H1 (cell line): ENCODE data around the gene NIN. TPM values are rescaled to one million over a fixed set of nuclear protein-coding genes. Genes with fewer than 3 reads are reported as not detected.

ENCODE experiments used
- CTCF ChIA-PET: fragments of 300-600 bp; sonication (Branson Sonifier 250); formaldehyde crosslinking; loops from one replicate; lab custom pipeline; 2021; ENCODE audit not compliant: partially characterized antibody; lab: Charles Lee
- POLR2A ChIA-PET: fragments of 300-600 bp; sonication (Branson Sonifier 250); formaldehyde crosslinking; loops from one replicate; lab custom pipeline; 2021; ENCODE audit warnings: inconsistent platforms; ENCODE audit not compliant: partially characterized antibody; lab: Charles Lee
- DNase-seq, 2 experiments: peaks; one replicate each; pipeline versions ENCODE4 v3.0.0 to v3.0.0-alpha.2; 2010 to 2022; ENCODE audit warnings: low spot score in 2 of 2, low read depth in 1 of 2, mixed read lengths in 1 of 2
- FAIRE-seq: peaks from 2 replicates; lab custom pipeline; 2011; peaks lifted over from hg19 to GRCh38; lab: Jason Lieb, UNC
- H2AFZ ChIP-seq: 2 replicates; pipeline ENCODE4 v1.8.1; 2012; ENCODE audit warnings: low read length, inconsistent platforms
- H2AK5ac ChIP-seq: 2 replicates; pipeline ENCODE4 v1.6.1; 2013; ENCODE audit warnings: low read depth, low read length
- H2BK120ac ChIP-seq: replicated peaks from 2 replicates; pipeline ENCODE3; 2013; ENCODE audit warnings: low read depth, low read length, inconsistent platforms
- H2BK12ac ChIP-seq: 2 replicates; pipeline ENCODE4 v1.6.1; 2013; ENCODE audit warnings: low read depth, low read length
- H2BK15ac ChIP-seq: 2 replicates; pipeline ENCODE4 v1.6.1; 2013; ENCODE audit warnings: low read length
- H2BK20ac ChIP-seq: 2 replicates; pipeline ENCODE4 v1.6.1; 2013; ENCODE audit warnings: low read length
- H2BK5ac ChIP-seq: 2 replicates; pipeline ENCODE4 v1.6.1; 2013; ENCODE audit warnings: low read depth, low read length
- H3K14ac ChIP-seq: 2 replicates; pipeline ENCODE4 v1.6.1; 2013; ENCODE audit warnings: inconsistent platforms; ENCODE audit not compliant: insufficient read length
- H3K18ac ChIP-seq: 2 replicates; pipeline ENCODE4 v1.6.1; 2013; ENCODE audit warnings: low read length; ENCODE audit errors: extremely low read depth
- H3K23ac ChIP-seq: 2 replicates; pipeline ENCODE4 v1.6.1; 2013; ENCODE audit warnings: inconsistent platforms; ENCODE audit not compliant: insufficient read length
- H3K23me2 ChIP-seq: 2 replicates; pipeline ENCODE4 v1.6.1; 2013; ENCODE audit warnings: low read depth, low read length
- H3K27ac ChIP-seq: 2 replicates; pipeline ENCODE4 v1.6.1; 2011; ENCODE audit warnings: low read depth, low read length, inconsistent platforms
- H3K27me3 ChIP-seq, 4 experiments: replicated peaks in 1 of 4; 1 replicate in 1 of 4; 2 replicates in 3 of 4; pipeline versions ENCODE4 v1.6.1 to v1.8.1; 2011 to 2013; ENCODE audit warnings: low read length in 3 of 4, mild to moderate bottlenecking in 3 of 4, inconsistent platforms in 2 of 4, mixed read lengths in 2 of 4, moderate library complexity in 1 of 4; ENCODE audit not compliant: control insufficient read depth in 3 of 4, insufficient read depth in 3 of 4; ENCODE audit errors: extremely low read depth in 1 of 4
- H3K36me3 ChIP-seq, 4 experiments: 2 replicates each; pipeline versions ENCODE4 v1.6.1 to v1.8.1; 2011 to 2013; ENCODE audit warnings: mild to moderate bottlenecking in 4 of 4, low read length in 3 of 4, moderate library complexity in 2 of 4, control low read depth in 1 of 4, inconsistent platforms in 1 of 4; ENCODE audit not compliant: insufficient read depth in 4 of 4, control insufficient read depth in 2 of 4
- H3K4ac ChIP-seq: replicated peaks from 2 replicates; pipeline ENCODE3; 2013; ENCODE audit warnings: low read length, low read depth, mixed read lengths, inconsistent platforms; ENCODE audit not compliant: insufficient read length
- H3K4me1 ChIP-seq, 4 experiments: replicated peaks in 1 of 4; 1 replicate in 1 of 4; 2 replicates in 3 of 4; pipeline versions ENCODE4 v1.6.1 to v1.8.1; 2011 to 2013; ENCODE audit warnings: low read length in 3 of 4, inconsistent platforms in 2 of 4, mixed read lengths in 1 of 4; ENCODE audit not compliant: insufficient read depth in 4 of 4, control insufficient read depth in 3 of 4
- H3K4me2 ChIP-seq, 2 experiments: 2 replicates each; pipeline versions ENCODE4 v1.6.1 to v1.8.1; 2011 to 2013; ENCODE audit warnings: low read depth in 2 of 2, low read length in 2 of 2, control low read depth in 1 of 2, inconsistent platforms in 1 of 2, mild to moderate bottlenecking in 1 of 2; ENCODE audit not compliant: insufficient read depth in 1 of 2
- H3K4me3 ChIP-seq, 4 experiments: fragments of 200-600, 300-600 bp in 1 of 4; sonication (generic), shearing (Covaris generic), sonication (Bioruptor Twin) in 1 of 4; 2 replicates each; pipeline versions ENCODE4 v1.5.1 to v1.8.1; 2011 to 2016; ENCODE audit warnings: low read length in 4 of 4, low read depth in 3 of 4, control low read depth in 2 of 4, inconsistent platforms in 2 of 4, mild to moderate bottlenecking in 2 of 4, mixed read lengths in 1 of 4, moderate library complexity in 1 of 4; ENCODE audit not compliant: insufficient read depth in 2 of 4; ENCODE audit errors: extremely low read depth in 1 of 4
- H3K56ac ChIP-seq: replicated peaks from 2 replicates; pipeline ENCODE3; 2013; ENCODE audit warnings: low read depth, mild to moderate bottlenecking, mixed read lengths, low read length, inconsistent platforms; ENCODE audit not compliant: insufficient read length
- H3K79me1 ChIP-seq: 2 replicates; pipeline ENCODE4 v1.6.1; 2013; ENCODE audit warnings: low read depth, low read length, control low read depth
- H3K79me2 ChIP-seq, 2 experiments: 2 replicates each; pipeline versions ENCODE4 v1.6.1 to v1.8.1; 2012 to 2013; ENCODE audit warnings: low read length in 2 of 2, mild to moderate bottlenecking in 2 of 2, inconsistent platforms in 1 of 2; ENCODE audit not compliant: insufficient read depth in 2 of 2, control insufficient read depth in 1 of 2
- H3K9ac ChIP-seq, 4 experiments: replicated peaks in 1 of 4; 1 replicate in 1 of 4; 2 replicates in 3 of 4; pipeline versions ENCODE4 v1.6.1 to v1.8.1; 2011 to 2013; ENCODE audit warnings: low read depth in 3 of 4, low read length in 3 of 4, control low read depth in 2 of 4, mild to moderate bottlenecking in 2 of 4, moderate library complexity in 2 of 4, inconsistent platforms in 1 of 4; ENCODE audit errors: extremely low read depth in 1 of 4
- H3K9me3 ChIP-seq, 2 experiments: 2 replicates each; pipeline versions ENCODE4 v1.6.1 to v1.8.1; 2012 to 2013; ENCODE audit warnings: mild to moderate bottlenecking in 2 of 2, moderate library complexity in 2 of 2, control low read depth in 1 of 2, inconsistent platforms in 1 of 2, low read depth in 1 of 2, low read length in 1 of 2, mixed read lengths in 1 of 2; ENCODE audit not compliant: insufficient read depth in 2 of 2
- H4K20me1 ChIP-seq, 2 experiments: replicated peaks in 1 of 2; 2 replicates each; pipeline versions ENCODE3 to v1.8.1; 2011 to 2013; ENCODE audit warnings: inconsistent platforms in 2 of 2, low read length in 2 of 2, mild to moderate bottlenecking in 1 of 2; ENCODE audit not compliant: insufficient read depth in 2 of 2, control insufficient read depth in 1 of 2
- H4K5ac ChIP-seq: 2 replicates; pipeline ENCODE4 v1.6.1; 2013; ENCODE audit warnings: low read length, low read depth, mixed read lengths, inconsistent platforms; ENCODE audit not compliant: insufficient read length
- H4K8ac ChIP-seq: 2 replicates; pipeline ENCODE4 v1.8.0; 2013; ENCODE audit warnings: mild to moderate bottlenecking, moderate library complexity, low read length, inconsistent platforms; ENCODE audit not compliant: insufficient read depth; ENCODE audit errors: extremely low read depth
- H4K91ac ChIP-seq: replicated peaks from 2 replicates; pipeline ENCODE3; 2013; ENCODE audit warnings: low read length, mixed read lengths, inconsistent platforms; ENCODE audit not compliant: insufficient read length
- BRCA1 ChIP-seq: IDR thresholded peaks from 2 replicates; pipeline ENCODE4 v1.6.1; 2012; ENCODE audit warnings: low read depth, low read length, improper control_type of control experiment
- CBX5 ChIP-seq: fragments of 300-800, 300-1000 bp; sonication (generic); IDR thresholded peaks from 2 replicates; pipeline ENCODE4 v1.7.1; 2016; ENCODE audit warnings: antibody characterized with exemption, low read length, low read depth
- E2F6 ChIP-seq: IDR thresholded peaks from 2 replicates; pipeline ENCODE4 v1.6.1; 2012; ENCODE audit warnings: inconsistent platforms
- EP300 ChIP-seq, 2 experiments: IDR thresholded peaks; 1 replicate in 1 of 2; 2 replicates in 1 of 2; pipeline ENCODE4 v1.6.1; 2011 to 2012; ENCODE audit warnings: low read depth in 2 of 2, low read length in 2 of 2, mild to moderate bottlenecking in 2 of 2, borderline replicate concordance in 1 of 2, inconsistent platforms in 1 of 2, moderate library complexity in 1 of 2
- GABPA ChIP-seq: IDR thresholded peaks from 2 replicates; pipeline ENCODE4 v1.6.1; 2011; ENCODE audit warnings: mild to moderate bottlenecking, low read length, moderate library complexity, borderline replicate concordance; ENCODE audit not compliant: insufficient read depth
- JUN ChIP-seq: IDR thresholded peaks from 2 replicates; pipeline ENCODE4 v1.6.1; 2011; ENCODE audit warnings: low read depth, mild to moderate bottlenecking, improper control_type of control experiment, low read length
- JUND ChIP-seq: IDR thresholded peaks from 2 replicates; pipeline ENCODE4 v1.6.1; 2011; ENCODE audit warnings: mild to moderate bottlenecking, improper control_type of control experiment, low read length
- SP2 ChIP-seq: IDR thresholded peaks from 2 replicates; pipeline ENCODE4 v1.6.1; 2012; ENCODE audit warnings: mild to moderate bottlenecking, low read length, inconsistent platforms
- TAF1 ChIP-seq: IDR thresholded peaks from 2 replicates; pipeline ENCODE4 v1.6.1; 2011; ENCODE audit warnings: mild to moderate bottlenecking, low read depth, low read length
- TAF7 ChIP-seq: optimal IDR thresholded peaks from 2 replicates; pipeline ENCODE3; 2011; ENCODE audit warnings: low read depth, mild to moderate bottlenecking, inconsistent platforms, low read length, moderate library complexity, borderline replicate concordance
- TCF12 ChIP-seq: IDR thresholded peaks from 2 replicates; pipeline ENCODE4 v1.6.1; 2011; ENCODE audit warnings: low read depth, mild to moderate bottlenecking, low read length
- WGBS, 2 experiments: shearing (Covaris generic) in 1 of 2; methylation state at CpG; one replicate each; pipeline versions ENCODE4 v1.1.6 to v1.1.7; 2013 to 2015; ENCODE audit warnings: low lambda C conversion rate in 2 of 2, mixed read lengths in 2 of 2, inconsistent platforms in 1 of 2, low coverage in 1 of 2, missing lambda C conversion rate in 1 of 2; ENCODE audit not compliant: insufficient replicate concordance in 2 of 2, insufficient coverage in 1 of 2, insufficient read length in 1 of 2; ENCODE audit errors: extremely low coverage in 1 of 2, missing lambda C conversion rate in 1 of 2; 5-methylcytosine and 5-hydroxymethylcytosine counted together
- polyA plus RNA-seq, 7 experiments: library from polyadenylated mRNA; depleted of rRNA in 3 of 7; stranded (reverse) in 5 of 7; unstranded in 2 of 7; fragments of >200 nt in 5 of 7; fragments of 200-250 nt in 2 of 7; gene quantifications; 1 replicate in 5 of 7; 2 replicates in 1 of 7; 4 replicates in 1 of 7; pipeline versions ENCODE4 v1.2.1 to v1.2.3, GENCODE V29; 2011 to 2013; ENCODE audit warnings: missing spikeins in 2 of 7, mixed read lengths in 2 of 7
- total RNA-seq: library from RNA; stranded (reverse); fragmentation: NEBNext Ultra II Directional; extraction: Animal tissue kit (Norgen Biotek cat#: 25700); gene quantifications from 2 replicates; pipeline ENCODE4 v1.2.1, GENCODE V29; 2021
- TF ChIP-seq, protein P1 (sequence below): IDR thresholded peaks from 2 replicates; pipeline ENCODE4 v1.6.1; 2011; ENCODE audit warnings: low read length, improper control_type of control experiment

Gene NIN
- total and polyA plus RNA-seq, 2 of the 8 experiments (the other 6 are each of a cell fraction or from before 2014, with no cell fraction given) = 3.2 to 21.3 TPM

DNA sequence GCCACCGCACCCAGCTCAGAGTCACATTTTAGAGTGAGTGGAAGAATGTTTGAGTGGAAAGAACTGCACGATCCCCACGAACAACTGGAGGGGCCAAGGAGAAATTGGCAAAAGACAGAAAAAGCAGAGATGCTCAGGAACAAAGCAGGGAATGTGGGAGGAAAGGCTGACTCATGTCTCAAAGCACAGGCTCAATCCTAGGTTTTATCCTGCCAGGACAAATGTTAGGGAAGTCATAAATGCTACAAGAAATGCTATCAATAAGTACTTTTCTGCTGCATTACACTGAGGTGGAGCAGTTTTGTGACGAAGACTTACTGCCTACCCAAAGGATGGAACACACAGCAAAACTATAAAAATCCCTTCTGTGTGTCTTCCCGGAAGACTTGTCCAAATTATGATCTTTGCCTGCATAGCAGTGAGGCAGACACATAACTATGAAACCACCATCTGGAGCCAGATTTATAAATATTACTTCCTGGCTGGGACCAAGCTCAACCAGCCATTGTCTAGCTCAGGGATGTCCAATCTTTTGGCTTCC, 26.7 kb downstream of the NIN start:
- Histone ChIP-seq H3K27ac (no peak overlapping the region), H3K23me2 (no peaks in the 10 kb centered on the region), H2BK15ac (no peak overlapping the region), H3K4ac (no peak overlapping the region), H2BK20ac (no peak overlapping the region), H3K4me3 (no peak overlapping the region), H2BK120ac (no peak overlapping the region), H2AK5ac (no peak overlapping the region), H3K4me1 (peaks cover 0 to 7% (median 2%) of the 10 kb centered on the region in 4 experiments; a peak in 2 of 7 replicates), H3K18ac (no peak overlapping the region), H2BK12ac (no peak overlapping the region), H3K4me2 (no peak overlapping the region), H2AFZ (no peak overlapping the region), H4K8ac (no peak overlapping the region), H3K79me2 (no peaks in the 10 kb centered on the region), H3K9me3 (no peaks in the 10 kb centered on the region), H3K36me3 (peaks cover 0 to 7% (median 0%) of the 10 kb centered on the region in 4 experiments; a peak in 1 of 8 replicates), H3K9ac (no peak overlapping the region), H2BK5ac (no peak overlapping the region), H3K79me1 (no peaks in the 10 kb centered on the region), H4K5ac (no peak overlapping the region), H3K14ac (no peak overlapping the region), H4K91ac (no peak overlapping the region), H3K56ac (no peak overlapping the region), H4K20me1 (peaks cover 0 to 2% of the 10 kb centered on the region in 2 experiments), H3K27me3 (no peaks in the 10 kb centered on the region), H3K23ac (no peak overlapping the region)
- DNase-seq (no peak), FAIRE-seq (no peak)
- CTCF ChIA-PET = interaction anchor here (0.7 to 1.7 kb wide), 3 partner anchors 26 to 225 kb away, joined by 3 to 5 read pairs (median 3); no protein-coding TSS in a partner anchor
- POLR2A ChIA-PET = no interaction called here
- 65% methylated on average over 5 of the region's 5 CpGs; no CpG with 5 or more reads in 1 of the 2 experiments for WGBS, 2 experiments
- TF ChIP-seq E2F6 = no peak
- TF ChIP-seq, protein P1, sequence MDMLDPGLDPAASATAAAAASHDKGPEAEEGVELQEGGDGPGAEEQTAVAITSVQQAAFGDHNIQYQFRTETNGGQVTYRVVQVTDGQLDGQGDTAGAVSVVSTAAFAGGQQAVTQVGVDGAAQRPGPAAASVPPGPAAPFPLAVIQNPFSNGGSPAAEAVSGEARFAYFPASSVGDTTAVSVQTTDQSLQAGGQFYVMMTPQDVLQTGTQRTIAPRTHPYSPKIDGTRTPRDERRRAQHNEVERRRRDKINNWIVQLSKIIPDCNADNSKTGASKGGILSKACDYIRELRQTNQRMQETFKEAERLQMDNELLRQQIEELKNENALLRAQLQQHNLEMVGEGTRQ = no peak
- TF ChIP-seq BRCA1 = no peak
- TF ChIP-seq GABPA = no peak
- TF ChIP-seq JUND = no peak
- no peak for TF ChIP-seq SP2
- TF ChIP-seq CBX5 = no peak
- TF ChIP-seq TAF7 = no peak
- TF ChIP-seq TCF12 = no peak
- TF ChIP-seq JUN = no peak
- TF ChIP-seq EP300 (IDR thresholded peaks at IDR 0.05; ENCODE audit: borderline replicate concordance in 1 of 2, low read depth in 2 of 2, low read length in 2 of 2) = no peak
- TF ChIP-seq TAF1 = no peak
